Left ventricle myocardium superior (tissue), 1 donor: ENCODE measurements around the gene FBXL14. TPM values are rescaled to one million over a fixed set of nuclear protein-coding genes. Genes with fewer than 3 reads are reported as not detected.
"Not testable (repeated sequence)": the region's sequence is repeated elsewhere in the genome, so short reads cannot be mapped to it uniquely, and the experiment has no call there.

Experiments
- ATAC-seq: fragments of 200-7000 bp; cut with Tn5 transposase; one replicate; pipeline ENCODE4 v1.9.1; 2020; ENCODE audit warnings: mild to moderate bottlenecking, moderate library complexity
- DNase-seq: peaks from one replicate; pipeline ENCODE4 v3.0.0-alpha.2; 2020
- intact Hi-C: fragments of 100-400 bp; cut with micrococcal nuclease; formaldehyde crosslinking; loops from one replicate; pipeline ENCODE4 v1.11.0; 2022
- total RNA-seq: library from RNA; stranded (reverse); fragmentation: NEBNext Ultra II Directional; extraction: Animal tissue kit (Norgen Biotek cat#: 25700); gene quantifications from one replicate; pipeline ENCODE4 v1.2.1, GENCODE V29; 2021
- donor health status: DM: no; HTN: yes; CAD: no; lungs with severe emphysema.

The FBXL14 gene
- total RNA-seq, 1 donor from 2014 or later: 7.7 TPM

GRCh38 chr12:1576410-1577241 lies 17.8 kb downstream of the FBXL14 start:
- ATAC-seq: peak; percentile 74
- peak; percentile 37 for DNase-seq
- intact Hi-C loops: no loop called here

DNA sequence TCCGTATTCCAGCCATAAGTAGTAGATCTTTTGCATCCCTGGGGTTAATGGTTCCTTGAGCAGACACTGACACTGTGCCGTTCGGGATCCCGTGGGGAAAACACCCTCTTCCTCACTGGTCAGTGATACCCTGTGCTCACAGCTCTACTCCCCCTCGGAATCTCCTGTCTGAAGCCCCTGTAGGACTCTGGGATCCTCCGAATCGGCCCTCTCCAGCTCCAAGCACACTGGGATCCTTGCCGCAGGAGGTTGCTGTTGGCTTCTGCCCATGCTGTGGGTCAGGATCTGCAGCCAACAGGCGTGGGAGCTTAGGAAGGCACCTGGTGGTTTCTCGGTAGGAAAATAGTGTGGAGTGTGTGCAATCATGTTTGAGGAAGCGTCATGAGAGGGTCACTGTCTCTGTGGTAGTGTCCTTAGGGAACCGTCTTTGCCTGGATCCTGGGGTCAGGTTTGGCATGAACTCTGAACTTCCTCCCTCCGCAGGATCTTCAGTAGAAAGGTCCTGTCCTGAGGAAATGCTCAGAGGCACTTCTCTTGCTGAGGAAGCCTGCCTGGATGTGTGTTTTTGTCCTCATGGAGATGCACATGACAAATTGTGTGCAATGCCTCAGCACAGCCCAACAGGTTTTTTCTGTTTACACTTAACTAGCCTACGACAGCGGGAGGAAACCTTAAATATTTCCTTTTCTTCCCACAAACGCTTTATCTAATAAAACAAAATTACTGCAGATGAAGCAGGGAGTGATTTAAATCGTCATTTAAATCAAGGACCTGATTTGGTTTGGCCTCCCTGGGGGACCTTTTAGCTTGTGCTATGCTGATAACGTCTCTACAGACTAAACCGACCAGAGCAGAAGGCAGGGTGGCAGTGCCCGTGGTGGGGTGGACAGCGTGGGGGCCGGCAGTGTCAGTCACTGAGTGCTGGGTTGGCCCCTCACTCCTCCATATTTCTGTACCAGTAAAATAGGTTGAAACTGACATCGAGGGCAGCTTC lies 18.7 kb downstream of the FBXL14 start:
- intact Hi-C loops: no loop called here
- ATAC-seq (peak; percentile 37), DNase-seq (no peak)

- no peak for ATAC-seq
- DNase-seq: no peak
- intact Hi-C loops: no loop called here
Measured at GRCh38 chr12:1574865-1575259, 19.5 kb downstream of the FBXL14 start.

GRCh38 chr12:1573960-1574864 lies 20.2 kb downstream of the FBXL14 start:
- DNase-seq (no peak), ATAC-seq (peak; percentile 22)
- intact Hi-C loops: no loop called here

DNA sequence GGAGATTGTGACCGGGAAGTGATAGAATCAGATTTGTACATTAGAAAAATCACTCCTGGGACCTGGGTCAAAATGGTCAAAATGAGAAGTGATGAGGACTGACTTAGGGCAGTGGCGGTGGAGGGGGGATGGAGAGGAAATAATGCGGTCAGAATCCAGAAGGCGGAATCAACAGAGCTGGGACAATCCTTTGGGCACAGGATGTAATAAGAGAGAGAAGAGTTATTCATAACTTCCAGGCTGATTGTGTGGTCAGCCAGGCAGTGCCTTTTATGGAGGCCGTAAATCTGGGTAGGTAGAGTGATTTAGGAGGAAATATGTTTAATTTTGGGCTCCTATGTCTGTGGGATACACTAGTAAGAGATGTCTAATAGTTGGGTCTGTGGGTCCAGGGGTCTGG lies 21.6 kb downstream of the FBXL14 start:
- DNase-seq: no peak
- ATAC-seq: no peak
- intact Hi-C loops: no loop called here

DNA sequence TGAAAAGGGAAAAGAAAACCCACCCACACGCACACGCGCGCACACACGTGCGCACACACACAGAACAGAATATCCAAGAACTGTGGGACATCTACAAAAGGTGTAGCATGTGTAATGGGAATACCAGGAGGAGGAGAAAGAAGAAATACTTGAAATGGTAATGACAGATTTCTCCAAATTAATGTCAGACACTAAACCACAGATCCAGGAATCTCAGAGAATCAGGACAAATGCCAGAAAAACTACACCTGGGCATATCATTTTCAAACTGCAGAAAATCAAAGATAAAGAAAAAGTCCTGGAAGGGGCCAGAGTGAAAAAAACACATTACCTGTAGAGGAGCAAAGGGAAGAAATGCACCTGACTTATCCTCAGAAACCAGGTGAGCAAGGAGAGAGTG lies 26.5 kb downstream of the FBXL14 start:
- no peak for ATAC-seq
- DNase-seq: no peak
- intact Hi-C loops: no loop called here

- ATAC-seq (no peak), DNase-seq (no peak)
- intact Hi-C loops: no loop called here
Measured at GRCh38 chr12:1566449-1567135, 27.8 kb downstream of the FBXL14 start.

DNA sequence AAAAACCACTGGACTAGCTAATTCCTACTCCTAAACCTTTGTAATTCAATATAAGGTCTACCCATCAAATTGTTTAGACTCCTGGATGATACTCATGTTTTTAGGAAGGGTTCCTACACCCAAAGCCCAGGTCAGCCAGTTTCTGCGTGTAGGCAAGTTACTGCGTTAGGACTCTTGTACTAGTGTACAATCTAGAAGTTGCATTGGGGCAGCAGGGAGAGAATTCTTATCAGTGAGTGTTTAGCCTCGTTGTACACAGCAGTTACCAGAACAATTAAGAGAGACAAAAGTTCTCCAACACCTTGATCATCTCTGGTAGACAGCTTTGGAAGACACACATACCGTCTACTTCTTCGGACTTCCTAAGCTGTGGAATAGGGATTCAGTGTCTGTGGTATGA lies 29.2 kb downstream of the FBXL14 start:
- intact Hi-C loops: no loop called here
- no peak for ATAC-seq
- DNase-seq: no peak

GRCh38 chr12:1564067-1564466 lies 30.3 kb downstream of the FBXL14 start:
- intact Hi-C loops: no loop called here
- no peak for ATAC-seq
- DNase-seq: no peak

GRCh38 chr12:1562813-1563407 lies 31.5 kb downstream of the FBXL14 start:
- intact Hi-C loops: no loop called here
- no peak for DNase-seq
- ATAC-seq: peak; percentile 17

GRCh38 chr12:1560704-1561103 lies 33.7 kb downstream of the FBXL14 start:
- no peak for DNase-seq
- ATAC-seq: peak; percentile 63
- intact Hi-C loops: no loop called here

- ATAC-seq (no peak), DNase-seq (no peak)
- intact Hi-C loops: no loop called here
Measured at GRCh38 chr12:1559676-1560091, 34.7 kb downstream of the FBXL14 start.

GRCh38 chr12:1558108-1558507 lies 36.3 kb downstream of the FBXL14 start:
- intact Hi-C loops, ATAC-seq, DNase-seq: not testable (repeated sequence)

GRCh38 chr12:1553987-1554982 lies 40.1 kb downstream of the FBXL14 start:
- no peak for DNase-seq
- no peak for ATAC-seq
- intact Hi-C loops: no loop called here

DNA sequence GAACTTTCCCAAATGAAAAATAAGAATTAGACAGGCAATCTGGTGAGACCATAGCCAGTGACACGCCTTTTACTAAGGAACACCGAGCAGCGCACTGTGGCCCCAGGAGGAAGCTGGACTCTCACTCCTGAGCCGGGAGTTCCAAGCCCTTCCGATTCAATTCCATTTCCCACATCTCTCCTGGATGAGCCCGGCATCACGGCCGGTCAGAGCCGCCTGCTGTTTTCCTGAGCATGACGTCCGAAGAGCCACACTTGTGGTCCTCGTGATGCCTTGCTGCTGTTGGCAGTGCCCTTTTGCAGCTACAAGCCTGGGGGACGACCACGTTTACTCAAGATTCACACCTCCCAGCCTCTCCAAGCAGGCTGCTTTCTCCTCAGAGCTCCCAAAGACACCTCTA lies 40.8 kb downstream of the FBXL14 start:
- intact Hi-C loops: no loop called here
- ATAC-seq (no peak), DNase-seq (no peak)

DNA sequence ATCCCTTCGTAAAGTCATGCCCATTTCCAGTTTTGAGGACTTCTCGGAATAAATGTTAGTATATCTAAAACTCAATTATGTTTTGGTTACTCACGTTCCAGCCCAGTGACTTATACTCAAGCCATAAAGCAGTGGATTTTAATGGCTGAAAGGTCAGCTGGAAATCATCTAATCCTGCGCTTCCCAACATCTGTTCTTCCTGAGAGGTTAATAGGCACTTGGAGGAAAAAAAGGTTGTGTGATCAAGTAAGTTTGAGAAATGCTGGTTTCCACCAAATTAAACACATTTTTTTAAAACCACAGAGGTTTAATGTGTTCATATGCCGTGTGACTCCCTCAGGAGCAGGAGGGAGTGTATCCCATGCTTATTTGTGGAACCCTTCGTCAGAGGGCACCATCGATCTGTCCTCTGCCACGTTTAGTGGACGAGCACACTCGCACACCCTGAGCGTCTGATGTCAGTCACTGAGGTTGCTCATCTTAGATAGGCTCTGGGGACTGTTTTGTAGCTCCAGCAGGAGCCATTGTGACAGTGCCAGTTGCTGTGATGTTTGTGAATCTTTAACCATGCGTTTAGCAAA lies 41.4 kb downstream of the FBXL14 start:
- ATAC-seq (no peak), DNase-seq (no peak)
- intact Hi-C loops: no loop called here

- intact Hi-C loops: no loop called here
- no peak for DNase-seq
- ATAC-seq: no peak
Measured at GRCh38 chr12:1552171-1552570, 42.2 kb downstream of the FBXL14 start.
